ENCODE results near the gene TMPRSS9. TPM values are rescaled to one million over a fixed set of nuclear protein-coding genes. Genes with fewer than 3 reads are reported as not detected.

The TMPRSS9 gene
- total RNA-seq, 1 donor from 2014 or later, result 0.41 TPM

DNA sequence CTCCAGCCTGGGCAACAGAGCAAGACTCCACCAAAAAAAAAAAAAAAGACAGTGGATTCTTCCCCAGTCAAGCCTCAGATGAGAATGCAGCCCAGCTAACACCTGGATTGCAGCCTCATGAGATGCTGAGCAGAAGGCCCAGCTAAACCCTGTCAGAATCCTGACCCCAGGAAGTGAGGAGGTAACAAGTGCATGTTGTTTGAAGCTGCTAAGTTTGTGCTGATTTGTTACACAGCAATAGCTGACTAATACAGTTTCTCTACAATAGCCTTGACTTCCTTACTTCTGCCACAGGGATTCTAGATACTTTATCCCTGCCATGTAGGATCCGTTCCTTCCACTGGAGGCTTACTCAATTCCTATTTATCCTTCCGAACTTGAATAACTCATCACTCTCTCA is 20.5 kb downstream of the TMPRSS9 start:
- Mint-ChIP-seq H3K27me3 (peaks cover 4% of the 10 kb centered on the region), H3K27ac (peak overlapping the region; percentile 80), H3K9me3 (peaks cover 9% of the 10 kb centered on the region), H3K4me3 (peak overlapping the region; percentile 65), H3K36me3 (peaks cover 5% of the 10 kb centered on the region), H3K4me1 (ENCODE audit: unreplicated experiment) (peaks cover 31% of the 10 kb centered on the region)
- DNase-seq (ENCODE audit: extremely low spot score, unreplicated experiment), result no peak
- no peak for TF ChIP-seq CTCF (conservative IDR thresholded peaks at IDR 0.05)

DNA sequence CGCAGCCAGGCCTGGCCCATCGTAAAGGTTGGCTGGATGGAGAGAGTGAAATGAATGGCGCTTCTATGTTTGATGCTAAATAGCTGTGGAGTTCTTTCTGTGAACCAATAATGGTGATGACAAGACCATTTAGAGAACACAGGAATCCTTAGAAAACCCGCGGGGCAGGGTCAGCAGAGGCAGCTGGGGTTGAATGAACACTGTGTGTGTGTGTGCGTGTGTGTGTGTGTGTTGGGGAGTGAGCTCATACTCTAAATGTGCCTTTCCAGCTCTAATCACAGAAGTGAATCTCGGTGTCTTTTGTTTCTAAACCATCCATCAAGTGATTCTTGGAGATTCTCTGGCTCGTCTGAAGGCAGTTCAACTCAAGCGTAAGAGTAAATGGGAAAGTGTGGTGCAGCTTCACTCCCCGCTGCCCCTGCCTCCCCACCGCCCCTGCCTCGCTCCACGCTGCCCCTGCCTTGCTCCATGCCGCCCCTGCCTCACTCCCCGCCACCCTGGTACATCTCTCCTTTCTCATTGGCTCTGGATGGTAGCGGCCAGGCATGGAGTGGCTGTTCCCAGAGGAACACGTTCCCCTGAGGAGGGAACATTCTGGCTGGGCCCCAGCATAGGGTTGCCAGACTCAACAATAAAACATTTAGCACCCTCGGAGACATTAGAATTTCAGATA is 21.2 kb downstream of the TMPRSS9 start:
- Mint-ChIP-seq H3K27ac (peak overlapping the region; percentile 80), H3K4me3 (peak overlapping the region; percentile 65)
- no peak for TF ChIP-seq CTCF (conservative IDR thresholded peaks at IDR 0.05)

DNA sequence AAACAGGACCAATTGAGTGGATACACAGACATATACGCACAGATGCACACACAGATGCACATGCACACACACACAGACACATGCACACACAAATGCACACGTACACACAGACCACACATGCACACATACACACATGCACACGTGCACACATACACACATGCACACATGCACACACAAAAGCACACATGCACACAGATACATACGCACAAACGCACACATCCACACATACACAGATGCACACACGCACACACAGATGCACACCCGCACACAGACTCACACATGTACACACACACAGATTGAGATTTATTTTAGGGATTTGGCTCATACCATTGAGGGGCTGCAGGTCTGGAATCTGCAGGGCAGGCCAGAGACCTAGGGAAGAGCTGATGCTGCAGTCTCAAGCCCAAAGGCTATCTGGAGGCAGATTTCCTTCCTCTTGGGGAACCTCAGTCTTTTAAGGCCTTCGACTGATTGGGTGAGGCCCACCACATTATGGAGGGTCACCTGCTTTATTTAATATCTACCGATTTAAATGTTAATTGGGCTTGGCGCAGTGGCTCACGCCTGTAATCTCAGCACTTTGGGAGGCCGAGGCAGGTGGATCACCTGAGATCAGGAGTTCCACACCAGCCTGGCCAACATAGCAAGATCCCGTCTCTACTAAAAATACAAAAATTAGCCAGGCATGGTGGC is 22.6 kb downstream of the TMPRSS9 start:
- Mint-ChIP-seq H3K4me3 (peak overlapping the region; percentile 21), H3K27ac (no peak overlapping the region), H3K36me3 (peaks cover 5% of the 10 kb centered on the region), H3K4me1 (ENCODE audit: unreplicated experiment) (peaks cover 21% of the 10 kb centered on the region), H3K27me3 (peaks cover 9% of the 10 kb centered on the region), H3K9me3 (peaks cover 9% of the 10 kb centered on the region)
- DNase-seq (ENCODE audit: extremely low spot score, unreplicated experiment), result no peak
- TF ChIP-seq CTCF (conservative IDR thresholded peaks at IDR 0.05), result no peak

More for the DNA sequence above, 21.2 kb downstream of the TMPRSS9 start:
- H3K4me1 Mint-ChIP-seq (ENCODE audit: unreplicated experiment), result peaks cover 27% of the 10 kb centered on the region
- DNase-seq (ENCODE audit: extremely low spot score, unreplicated experiment), result peak; percentile 81
- peaks cover 9% of the 10 kb centered on the region for H3K9me3 Mint-ChIP-seq
- peaks cover 5% of the 10 kb centered on the region for H3K36me3 Mint-ChIP-seq
- peaks cover 4% of the 10 kb centered on the region for H3K27me3 Mint-ChIP-seq

- Mint-ChIP-seq H3K27ac (peak overlapping the region; percentile 65), H3K9me3 (peaks cover 5% of the 10 kb centered on the region), H3K36me3 (peaks cover 5% of the 10 kb centered on the region), H3K4me3 (no peak overlapping the region), H3K27me3 (peaks cover 11% of the 10 kb centered on the region), H3K4me1 (ENCODE audit: unreplicated experiment) (peaks cover 21% of the 10 kb centered on the region)
- DNase-seq (ENCODE audit: extremely low spot score, unreplicated experiment), result no peak
- no peak for TF ChIP-seq CTCF (conservative IDR thresholded peaks at IDR 0.05)
These were observed 25.1 kb downstream of the TMPRSS9 start for GRCh38 chr19:2385053-2385721.

DNA sequence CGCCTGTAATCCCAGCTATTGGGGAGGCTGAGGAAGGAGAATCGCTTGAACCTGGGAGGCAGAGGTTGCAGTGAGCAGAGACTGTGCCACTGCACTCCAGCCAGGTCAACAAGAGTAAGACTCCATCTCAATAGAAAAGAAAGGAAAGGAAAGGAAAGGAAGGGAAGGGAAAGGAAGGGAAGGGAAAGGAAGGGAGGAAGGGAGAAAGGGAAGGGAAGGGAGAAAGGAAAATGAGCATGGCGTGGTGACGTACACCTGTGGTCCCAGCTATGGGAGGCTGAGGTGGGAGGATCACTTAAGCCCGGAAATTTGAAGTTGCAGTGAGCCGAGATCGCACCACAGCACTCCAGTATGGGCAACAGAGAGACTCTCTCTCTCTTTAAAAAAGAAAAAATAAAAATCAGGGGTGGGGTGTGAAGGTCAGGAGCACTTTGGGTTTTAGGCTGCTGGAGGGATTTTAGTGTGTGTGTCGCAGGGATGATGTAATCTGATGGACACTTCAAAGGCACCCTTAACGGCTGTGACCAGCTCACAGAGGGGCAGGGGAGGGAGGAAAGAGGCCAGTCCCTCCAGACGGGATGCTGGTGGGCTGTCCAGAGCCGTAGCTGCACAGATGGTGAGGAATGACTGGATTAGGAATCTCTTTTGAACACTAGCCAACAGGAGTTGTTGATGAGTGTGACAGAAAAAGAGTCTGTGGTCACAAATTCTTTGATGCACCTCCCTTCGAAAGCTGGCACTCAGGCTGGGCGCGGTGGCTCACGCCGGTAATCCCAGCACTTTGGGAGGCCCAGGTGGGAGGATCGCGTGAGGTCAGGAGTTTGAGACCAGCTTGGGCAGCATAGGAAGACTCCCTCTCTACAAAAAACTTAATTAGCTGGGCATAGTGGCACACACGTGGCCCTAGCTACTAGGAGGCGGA is 27.6 kb downstream of the TMPRSS9 start:
- no peak overlapping the region for H3K27ac Mint-ChIP-seq
- H3K4me3 Mint-ChIP-seq, result no peak overlapping the region

More for the DNA sequence above, 27.6 kb downstream of the TMPRSS9 start:
- Mint-ChIP-seq H3K36me3 (no peaks in the 10 kb centered on the region), H3K9me3 (no peaks in the 10 kb centered on the region), H3K4me1 (ENCODE audit: unreplicated experiment) (peaks cover 9% of the 10 kb centered on the region), H3K27me3 (peaks cover 11% of the 10 kb centered on the region)
- TF ChIP-seq CTCF (conservative IDR thresholded peaks at IDR 0.05), result no peak
- no peak for DNase-seq (ENCODE audit: extremely low spot score, unreplicated experiment)
